ENCODE measurements around the gene CDK10.

GRCh38 chr16:89641458-89642119 is 44.9 kb upstream of the CDK10 start:
- TF ChIP-seq YY1 (IDR thresholded peaks at IDR 0.05; ENCODE audit: insufficient read depth, insufficient read length), result no peak
- TF ChIP-seq ZNF274 (IDR thresholded peaks at IDR 0.05; ENCODE audit: low read depth, low read length), result no peak
- no peak for TF ChIP-seq SUZ12 (IDR thresholded peaks at IDR 0.05; ENCODE audit: extremely low read depth, insufficient read depth, insufficient read length)
